ENCODE data around the gene CPT2. TPM values are rescaled to one million over a fixed set of nuclear protein-coding genes. Genes with fewer than 3 reads are reported as not detected.

Gene CPT2
- total and polyA plus RNA-seq, 2 of the 13 experiments (the other 11 are each of a cell fraction or from before 2014, with no cell fraction given), result 12.6 to 14.6 TPM

GRCh38 chr1:53182716-53183094 is 13.9 kb upstream of the CPT2 start:
- FAIRE-seq, result no peak
- in situ Hi-C loops (cut with HindIII; ENCODE audit: extremely low pct_ligation_motif_present, low pct_unique_long_range_greater_than_20kb) (loop anchor here (5.0 to 10.0 kb wide), 3 partner anchors 55 to 478 kb away; partner anchors contain the start of gene ECHDC2), intact Hi-C loops (cut with micrococcal nuclease; ENCODE audit: unreplicated experiment) (loop anchor here (1.0 to 10.0 kb wide), 8 partner anchors 21 to 480 kb away; partner anchors contain the start of gene ECHDC2)
- BruUV-seq (replicated peaks), result TSS peak; percentile 82
- no peak overlapping the region for H2AFZ ChIP-seq (ENCODE audit: low read length)
- H3K9me3 ChIP-seq (ENCODE audit: low read length), result no peaks in the 10 kb centered on the region
- H3K27ac ChIP-seq (ENCODE audit: extremely low read length, insufficient read depth, low read length), result peak overlapping the region; percentile 90
- CTCF ChIA-PET (ENCODE audit: low intra/inter-chr PET ratio, low total read pairs), result no interaction called here
- DNase-seq (ENCODE audit: low spot score), result no peak
- peak overlapping the region; percentile 35 to 68 (median 41) for H3K4me3 ChIP-seq (replicated peaks in 1 of 3; ENCODE audit: insufficient read depth in 1 of 3, low read depth in 2 of 3, low read length in 3 of 3)
- H3K4me2 ChIP-seq (ENCODE audit: low read depth, low read length), result peak overlapping the region; percentile 98
- H3K9ac ChIP-seq (ENCODE audit: insufficient read depth, low read depth, low read length), result peak overlapping the region; percentile 79
- peaks cover 81% of the 10 kb centered on the region for H3K4me1 ChIP-seq (ENCODE audit: insufficient read depth, low read length)
- POLR2A ChIA-PET, result interaction anchor here (1.0 to 4.9 kb wide), 19 partner anchors 7 to 261 kb away, joined by 3 to 37 read pairs (median 7); partner anchors contain the start of genes CPT2, ECHDC2 and MAGOH
- H3K27me3 ChIP-seq (ENCODE audit: control insufficient read depth in 1 of 2, insufficient read depth in 2 of 2, low read length in 2 of 2), result 0 out of 5 replicates have a peak, but pooled peaks cover 0 to 4% of the 10 kb centered on the region in 2 experiments
- H3K36me3 ChIP-seq (replicated peaks in 1 of 2; ENCODE audit: control insufficient read depth in 1 of 2, insufficient read depth in 2 of 2, low read length in 2 of 2), result no peaks in the 10 kb centered on the region
- H4K20me1 ChIP-seq (ENCODE audit: insufficient read depth, low read length), result no peaks in the 10 kb centered on the region
- H3K79me2 ChIP-seq (ENCODE audit: insufficient read depth, low read length), result no peaks in the 10 kb centered on the region
- WGBS (ENCODE audit: low lambda C conversion rate), result 25% methylated on average over 3 of the region's 3 CpGs
- ATAC-seq, result peak; percentile 19
- TF ChIP-seq MIER3 (CRISPR knock-in tag; IDR thresholded peaks at IDR 0.05; ENCODE audit: borderline replicate concordance) (0 out of 2 replicates have a peak, but pooled peaks have one; percentile 2), CENPBD1 (CRISPR knock-in tag; IDR thresholded peaks at IDR 0.05; ENCODE audit: borderline replicate concordance, low read depth) (no peak), SATB2 (CRISPR knock-in tag; IDR thresholded peaks at IDR 0.05) (no peak), ZNF652 (CRISPR knock-in tag; IDR thresholded peaks at IDR 0.05; ENCODE audit: borderline replicate concordance, low read depth) (no peak), SNAPC2 (CRISPR knock-in tag; IDR thresholded peaks at IDR 0.05) (no peak), CEBPZ (IDR thresholded peaks at IDR 0.05; ENCODE audit: low read length) (no peak), BRF2 (CRISPR knock-in tag; IDR thresholded peaks at IDR 0.05) (no peak), ZFP36L1 (CRISPR knock-in tag; IDR thresholded peaks at IDR 0.05) (0 out of 2 replicates have a peak, but pooled peaks have one; percentile 49), ISL2 (CRISPR knock-in tag; IDR thresholded peaks at IDR 0.05) (no peak), KDM2A (CRISPR knock-in tag; IDR thresholded peaks at IDR 0.05; ENCODE audit: borderline replicate concordance, low read depth) (no peak), KDM6A (CRISPR knock-in tag; IDR thresholded peaks at IDR 0.05; ENCODE audit: low read depth) (no peak), ZNF878 (CRISPR knock-in tag; IDR thresholded peaks at IDR 0.05) (no peak), HNRNPUL1 (IDR thresholded peaks at IDR 0.05; ENCODE audit: low read depth, low read length) (no peak), ZFP91 (CRISPR knock-in tag; IDR thresholded peaks at IDR 0.05; ENCODE audit: borderline replicate concordance) (0 out of 2 replicates have a peak, but pooled peaks have one; percentile 23), ZNF333 (CRISPR knock-in tag; IDR thresholded peaks at IDR 0.05; ENCODE audit: borderline replicate concordance) (no peak), PRPF4 (IDR thresholded peaks at IDR 0.05; ENCODE audit: low read depth, low read length, poor library complexity, severe bottlenecking) (no peak)
- TF ChIP-seq, protein P1, sequence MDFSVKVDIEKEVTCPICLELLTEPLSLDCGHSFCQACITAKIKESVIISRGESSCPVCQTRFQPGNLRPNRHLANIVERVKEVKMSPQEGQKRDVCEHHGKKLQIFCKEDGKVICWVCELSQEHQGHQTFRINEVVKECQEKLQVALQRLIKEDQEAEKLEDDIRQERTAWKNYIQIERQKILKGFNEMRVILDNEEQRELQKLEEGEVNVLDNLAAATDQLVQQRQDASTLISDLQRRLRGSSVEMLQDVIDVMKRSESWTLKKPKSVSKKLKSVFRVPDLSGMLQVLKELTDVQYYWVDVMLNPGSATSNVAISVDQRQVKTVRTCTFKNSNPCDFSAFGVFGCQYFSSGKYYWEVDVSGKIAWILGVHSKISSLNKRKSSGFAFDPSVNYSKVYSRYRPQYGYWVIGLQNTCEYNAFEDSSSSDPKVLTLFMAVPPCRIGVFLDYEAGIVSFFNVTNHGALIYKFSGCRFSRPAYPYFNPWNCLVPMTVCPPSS (IDR thresholded peaks at IDR 0.05), result no peak
